ENCODE data around the gene PIP5K1B.
A peak's percentile ranks its signal among the peaks of the same experiment; 100 is the strongest.

Gene PIP5K1B

GRCh38 chr9:68779558-68780379, 74.7 kb downstream of the PIP5K1B start:
- DNase-seq: peak; percentile 86

GRCh38 chr9:68780380-68780712, 75.3 kb downstream of the PIP5K1B start:
- DNase-seq: no peak

GRCh38 chr9:68780720-68781119, 75.7 kb downstream of the PIP5K1B start:
- DNase-seq: no peak

GRCh38 chr9:68781928-68782327, 76.9 kb downstream of the PIP5K1B start:
- no peak for DNase-seq

GRCh38 chr9:68782546-68782945, 77.5 kb downstream of the PIP5K1B start:
- DNase-seq: no peak

GRCh38 chr9:68785965-68786364, 80.9 kb downstream of the PIP5K1B start:
- no peak for DNase-seq

- no peak for DNase-seq
Observed at GRCh38 chr9:68791169-68791568, 86.1 kb downstream of the PIP5K1B start.

- DNase-seq: no peak
Observed at GRCh38 chr9:68793605-68794343, 88.7 kb downstream of the PIP5K1B start.

GRCh38 chr9:68794898-68795297, 89.9 kb downstream of the PIP5K1B start:
- DNase-seq: no peak

- DNase-seq: no peak
Observed at GRCh38 chr9:68795411-68795810, 90.4 kb downstream of the PIP5K1B start.

- no peak for DNase-seq
Observed at GRCh38 chr9:68797116-68797515, 92.1 kb downstream of the PIP5K1B start.

GRCh38 chr9:68798423-68798822, 93.4 kb downstream of the PIP5K1B start:
- DNase-seq: no peak

GRCh38 chr9:68800836-68801235, 95.8 kb downstream of the PIP5K1B start:
- DNase-seq: no peak

- DNase-seq: no peak
Observed at GRCh38 chr9:68802525-68803015, 97.5 kb downstream of the PIP5K1B start.

GRCh38 chr9:68804911-68805889, 100.2 kb downstream of the PIP5K1B start:
- no peak for DNase-seq

- DNase-seq: no peak
Observed at GRCh38 chr9:68805890-68806517, 101.0 kb downstream of the PIP5K1B start.

- no peak for DNase-seq
Observed at GRCh38 chr9:68808338-68808890, 103.4 kb downstream of the PIP5K1B start.

- DNase-seq: no peak
Observed at GRCh38 chr9:68817079-68817875, 112.2 kb downstream of the PIP5K1B start.

- no peak for DNase-seq
Observed at GRCh38 chr9:68819065-68819464, 114.0 kb downstream of the PIP5K1B start.

GRCh38 chr9:68821911-68822310, 116.9 kb downstream of the PIP5K1B start:
- DNase-seq: no peak

GRCh38 chr9:68822596-68823165, 117.6 kb downstream of the PIP5K1B start:
- no peak for DNase-seq

All from NCI-H2227 treated with DMSO at 0.1 percent for 48 hours (cell line).